NK-92 treated with Interleukin-12 subunit alpha and Interleukin-12 subunit beta, amount 100 ng/mL, for 24 hours (cell line): Measurements from ENCODE around the gene SRSF10.
"Not testable (repeated sequence)": the region's sequence is repeated elsewhere in the genome, so short reads cannot be mapped to it uniquely, and the experiment has no call there.

Source experiments
- DNase-seq: peaks from one replicate; lab custom pipeline; 2025; lab: John Stamatoyannopoulos, UW

Gene SRSF10

DNA sequence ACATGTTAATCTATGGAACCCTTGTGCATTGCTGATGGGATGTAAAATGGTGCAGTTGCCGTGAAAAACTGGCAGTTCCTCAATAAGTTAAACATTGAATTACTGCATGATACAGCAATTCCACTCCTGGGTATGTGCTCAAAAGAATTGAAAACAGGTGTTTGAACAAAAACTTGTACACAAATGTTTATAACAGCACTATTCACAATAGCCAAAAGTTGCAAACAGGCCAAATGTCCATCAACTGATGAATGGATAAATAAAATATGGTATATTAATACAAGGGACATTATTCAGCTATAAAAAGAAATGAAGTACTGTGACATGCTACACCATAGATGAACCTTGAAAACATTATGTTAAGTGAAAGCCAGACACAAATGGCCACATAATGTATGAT is 17.7 kb upstream of the SRSF10 start:
- no peak for DNase-seq

- DNase-seq = no peak
These were observed 16.6 kb upstream of the SRSF10 start for GRCh38 chr1:23996700-23997229.

GRCh38 chr1:23995431-23995837 is 15.3 kb upstream of the SRSF10 start:
- DNase-seq = no peak

DNA sequence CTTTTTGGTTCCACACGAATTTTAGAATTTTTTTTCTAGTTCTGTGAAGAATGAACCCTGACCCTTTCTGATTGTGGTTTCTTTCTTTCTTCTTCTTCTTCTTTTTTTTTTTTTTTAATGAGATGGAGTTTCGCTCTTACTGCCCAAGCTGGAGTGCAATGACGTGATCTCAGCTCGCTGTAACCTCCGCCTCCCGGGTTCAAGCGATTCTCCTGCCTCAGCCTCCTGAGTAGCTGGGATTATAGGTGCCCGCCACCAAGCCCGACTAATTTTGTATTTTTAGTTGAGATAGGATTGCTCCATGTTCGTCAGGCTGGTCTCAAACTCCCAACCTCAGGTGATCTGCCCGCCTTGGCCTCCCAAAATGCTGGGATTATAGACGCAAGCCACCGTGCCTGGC is 11.9 kb upstream of the SRSF10 start:
- DNase-seq = not testable (repeated sequence)

GRCh38 chr1:23989263-23989662 is 9.1 kb upstream of the SRSF10 start:
- DNase-seq = no peak

DNA sequence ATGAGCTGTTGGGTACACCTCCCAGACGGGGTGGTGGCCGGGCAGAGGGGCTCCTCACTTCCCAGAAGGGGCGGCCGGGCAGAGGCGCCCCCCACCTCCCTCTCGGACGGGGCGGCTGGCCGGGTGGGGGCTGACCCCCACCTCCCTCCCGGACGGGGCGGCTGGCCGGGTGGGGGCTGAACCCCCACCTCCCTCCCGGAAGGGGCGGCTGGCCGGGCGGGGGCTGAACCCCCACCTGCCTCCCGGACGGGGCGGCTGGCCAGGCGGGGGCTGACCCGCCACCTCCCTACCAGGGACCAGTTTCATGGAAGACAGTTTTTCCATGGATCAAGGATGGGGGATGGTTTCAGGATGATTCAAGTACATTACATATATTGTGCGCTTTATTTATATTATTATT is 6.9 kb upstream of the SRSF10 start:
- DNase-seq = not testable (repeated sequence)

DNA sequence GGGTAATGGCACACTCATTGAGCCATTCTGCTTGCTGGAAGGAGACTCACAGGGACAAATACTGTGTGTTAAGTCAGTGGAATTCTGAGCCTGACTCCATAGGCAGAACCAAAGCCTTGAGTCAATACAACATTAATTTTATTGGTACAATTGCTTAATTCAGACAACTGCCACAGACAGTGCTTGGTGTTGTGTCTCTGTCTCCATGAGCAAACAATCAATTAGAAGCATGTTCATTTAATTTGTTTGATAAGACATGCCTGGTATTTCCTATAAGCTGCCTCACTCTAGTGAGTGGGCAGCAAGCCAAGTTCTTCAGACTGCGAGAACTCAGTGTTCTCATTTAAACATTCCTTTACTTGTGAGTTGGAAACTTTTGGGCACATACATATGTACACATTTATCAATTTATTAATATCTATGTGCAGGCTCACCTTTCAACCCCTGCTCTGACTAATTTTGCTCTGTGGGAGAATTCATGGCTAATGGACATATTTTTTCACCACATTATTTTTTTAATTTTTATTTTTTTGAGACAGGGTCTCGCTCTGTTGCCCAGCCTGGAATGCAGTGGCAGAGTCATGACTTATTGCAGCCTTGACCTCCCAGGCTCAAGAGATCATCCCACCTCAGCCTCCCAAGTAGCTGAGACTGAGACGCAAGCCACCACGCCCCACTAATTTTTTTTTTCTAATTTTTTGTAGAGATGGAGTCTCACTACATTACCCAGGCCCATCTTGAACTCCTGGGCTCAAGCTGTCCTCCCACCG is 4.5 kb upstream of the SRSF10 start:
- DNase-seq = no peak

GRCh38 chr1:23980728-23981070 is 572 bp upstream of the SRSF10 start:
- peak; percentile 46 for DNase-seq

DNA sequence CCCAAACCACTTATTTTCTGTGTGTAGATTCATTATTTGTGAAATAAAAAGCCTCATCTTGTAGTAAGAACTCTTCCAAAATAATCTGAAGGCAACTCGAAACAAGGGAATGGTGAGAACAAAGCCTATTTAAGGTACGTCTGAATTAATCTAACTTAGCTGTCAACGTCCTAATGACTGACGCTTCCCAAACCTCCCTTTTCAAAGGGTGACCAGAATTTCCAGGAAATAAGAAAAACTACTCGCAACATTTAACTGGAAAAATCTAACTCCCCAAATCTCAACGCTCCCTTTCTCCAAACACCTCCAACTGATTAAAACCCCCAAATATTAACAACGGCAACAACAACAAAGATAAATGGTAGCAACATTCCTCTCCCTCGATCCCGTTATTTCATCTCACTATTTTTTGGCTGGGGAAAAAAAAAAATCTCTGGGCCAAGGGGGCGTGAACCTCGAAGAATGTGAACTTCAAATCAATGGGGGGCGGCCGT is 693 bp downstream of the SRSF10 start:
- no peak for DNase-seq

DNA sequence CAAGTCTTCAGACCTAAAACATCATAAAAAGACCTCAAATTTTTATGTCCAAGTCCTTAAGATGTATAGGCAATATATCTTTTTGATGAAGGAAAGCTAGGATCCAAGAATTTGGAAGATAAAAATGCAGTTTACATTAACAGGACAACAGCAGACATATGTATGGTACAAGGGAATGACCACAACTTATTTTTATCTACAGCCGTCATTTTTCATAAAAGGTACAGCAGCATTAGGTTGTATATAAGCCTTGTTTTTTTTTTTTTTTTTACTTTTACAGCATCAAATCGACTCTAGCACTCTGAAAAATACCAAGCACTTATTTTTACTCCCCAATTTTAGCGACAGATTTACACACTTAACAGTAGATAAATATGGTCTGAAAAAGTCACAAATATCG is 1.3 kb downstream of the SRSF10 start:
- DNase-seq = no peak

- DNase-seq = no peak
These were observed 2.3 kb downstream of the SRSF10 start for GRCh38 chr1:23977854-23978191.

DNA sequence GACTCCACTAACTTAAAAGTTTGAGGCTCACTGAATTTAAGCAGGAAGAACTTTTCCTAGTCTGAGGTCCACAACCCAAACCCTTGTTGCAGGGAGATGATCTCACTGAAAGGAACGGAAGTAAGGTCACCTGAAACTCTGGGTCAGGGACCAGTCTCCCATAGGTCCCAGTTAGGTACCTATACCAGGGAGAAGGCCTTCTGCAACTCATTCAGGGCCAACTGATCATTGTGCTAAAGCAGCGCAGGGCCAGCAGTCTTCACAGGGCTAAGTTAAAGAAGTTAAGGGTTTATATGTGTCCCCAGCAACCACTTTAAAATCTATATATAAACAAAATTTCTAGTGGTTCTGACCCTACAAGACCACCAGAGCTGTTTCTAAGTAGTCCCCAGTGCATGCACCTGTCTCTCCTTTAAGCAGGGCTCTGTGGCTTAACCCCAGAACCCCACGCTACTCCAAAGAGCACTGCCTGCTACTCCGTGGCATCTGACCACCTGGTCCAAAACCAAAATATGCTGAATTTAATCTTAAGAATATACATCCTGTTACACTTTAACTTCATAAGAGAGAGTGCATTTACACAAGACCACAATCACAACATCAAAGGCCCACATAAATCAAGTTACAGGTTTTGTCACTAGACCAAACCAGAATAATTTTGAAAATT is 2.8 kb downstream of the SRSF10 start:
- DNase-seq = no peak

GRCh38 chr1:23967871-23968270 is 12.3 kb downstream of the SRSF10 start:
- no peak for DNase-seq

GRCh38 chr1:23966973-23967493 is 13.1 kb downstream of the SRSF10 start:
- DNase-seq = no peak

- no peak for DNase-seq
These were observed 15.1 kb downstream of the SRSF10 start for GRCh38 chr1:23964790-23965740.

- no peak for DNase-seq
These were observed 15.9 kb downstream of the SRSF10 start for GRCh38 chr1:23964235-23964668.

DNA sequence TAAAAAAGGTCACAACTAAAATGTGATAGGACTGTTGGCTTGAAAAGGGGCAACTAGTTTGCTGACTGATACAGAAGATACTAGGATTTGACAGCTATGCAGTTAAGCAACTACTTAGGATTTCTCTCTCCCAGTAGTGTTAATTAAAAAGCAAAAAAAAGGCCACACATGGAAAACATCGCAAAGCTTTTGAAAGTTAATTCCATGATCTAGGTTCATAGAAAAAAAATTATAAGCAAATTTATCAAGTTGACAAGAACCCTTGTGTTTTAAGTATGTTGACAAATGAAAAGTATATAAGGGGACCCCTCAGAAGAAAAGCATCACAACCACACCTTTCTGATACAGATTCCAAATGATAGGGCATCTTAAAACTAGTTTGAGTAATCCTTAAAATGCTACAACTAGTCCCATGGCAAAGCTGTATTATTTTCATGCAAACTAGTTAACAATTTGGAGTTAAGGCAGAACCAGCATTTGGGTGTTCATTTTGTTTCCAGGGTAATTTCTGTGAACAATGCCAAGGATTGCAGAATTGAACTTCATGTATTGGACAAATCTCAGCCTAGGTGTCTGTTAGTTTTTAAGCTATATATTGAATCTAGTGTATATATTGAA is 16.4 kb downstream of the SRSF10 start:
- no peak for DNase-seq

- DNase-seq = no peak
These were observed 19.7 kb downstream of the SRSF10 start for GRCh38 chr1:23960291-23961020.

DNA sequence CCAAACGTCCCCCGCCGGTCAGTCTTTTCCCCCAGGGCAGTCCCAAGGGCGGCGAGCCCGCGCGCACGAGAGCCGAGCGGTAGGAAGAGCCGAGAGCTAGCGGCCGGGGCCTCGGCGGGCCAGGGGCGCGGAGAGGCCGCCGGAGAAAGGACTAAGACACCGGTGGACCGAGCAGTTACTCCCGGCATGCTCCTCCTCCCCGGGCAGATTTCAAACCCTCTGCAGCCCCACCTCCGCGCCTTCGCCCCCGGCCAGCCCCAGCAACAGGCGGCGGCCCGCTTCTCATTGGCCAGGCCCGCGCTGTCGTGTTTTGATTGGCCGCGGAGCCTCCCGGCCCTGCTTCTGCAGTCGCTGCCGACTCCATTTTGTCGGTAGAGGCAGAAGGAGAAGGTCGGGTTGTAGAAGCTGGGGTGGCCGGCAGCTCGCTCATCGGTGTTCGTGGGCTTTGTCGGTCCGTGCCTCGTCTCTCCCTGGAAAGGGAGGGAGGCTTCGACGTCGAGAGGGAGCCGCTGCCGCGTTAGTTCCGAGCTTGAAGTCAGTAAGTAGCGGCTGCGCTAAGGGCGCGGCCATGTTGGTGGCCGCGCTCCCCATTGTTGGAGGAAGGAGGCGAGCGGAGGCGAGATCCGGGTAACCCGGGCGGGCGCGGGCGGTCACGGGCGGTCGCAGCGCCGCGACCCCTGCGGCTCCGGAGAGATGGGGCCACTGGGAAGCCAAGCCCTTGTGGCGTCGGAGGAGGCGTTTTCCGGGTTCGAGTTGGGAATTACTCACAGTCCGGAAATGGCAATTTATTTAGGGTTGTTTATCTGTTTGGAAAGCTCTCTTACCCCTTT is 20.5 kb downstream of the SRSF10 start, which contains the start of gene PNRC2:
TSS of gene PNRC2 (plus strand) at position 368 of the 830 bp plus-strand sequence. CDS start 1,630 bp downstream, outside the sequence.
- peak; percentile 97 for DNase-seq
